ENCODE results near the gene L3MBTL3.

DNA sequence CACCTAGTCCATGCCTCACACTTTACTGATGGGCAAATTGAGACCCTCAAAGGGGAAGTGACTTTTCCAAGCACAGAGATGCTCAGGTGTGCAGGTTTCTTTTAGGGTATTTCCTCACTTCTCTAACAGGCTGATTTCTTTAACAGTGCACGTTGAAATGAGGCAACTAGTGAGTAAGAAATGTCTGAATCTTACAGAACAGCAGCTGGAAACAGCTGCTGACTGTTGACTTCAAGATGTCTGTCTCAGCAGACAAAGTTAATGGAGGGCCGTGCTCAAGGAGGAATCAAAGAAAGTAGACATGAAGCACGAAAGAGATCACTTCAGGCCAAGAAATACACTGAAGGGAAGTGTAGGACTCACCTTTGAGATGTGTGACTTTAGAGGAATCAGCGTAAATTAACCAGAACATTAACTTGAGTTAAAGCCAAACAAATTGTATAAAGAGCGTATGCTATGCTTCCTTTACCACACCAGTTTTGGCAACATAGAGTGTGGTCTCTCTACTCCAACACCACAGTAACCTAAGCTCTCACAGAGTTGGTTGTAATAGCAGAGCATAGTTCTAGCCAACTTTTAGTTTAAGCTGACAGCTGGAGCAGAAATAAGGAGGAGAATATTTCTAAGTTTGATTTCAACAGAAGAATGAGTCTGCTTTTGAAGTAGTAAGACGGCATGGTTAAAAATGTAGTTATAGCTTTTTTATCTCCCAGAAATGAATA lies 143.5 kb downstream of the L3MBTL3 start:
- TF ChIP-seq, protein P1, sequence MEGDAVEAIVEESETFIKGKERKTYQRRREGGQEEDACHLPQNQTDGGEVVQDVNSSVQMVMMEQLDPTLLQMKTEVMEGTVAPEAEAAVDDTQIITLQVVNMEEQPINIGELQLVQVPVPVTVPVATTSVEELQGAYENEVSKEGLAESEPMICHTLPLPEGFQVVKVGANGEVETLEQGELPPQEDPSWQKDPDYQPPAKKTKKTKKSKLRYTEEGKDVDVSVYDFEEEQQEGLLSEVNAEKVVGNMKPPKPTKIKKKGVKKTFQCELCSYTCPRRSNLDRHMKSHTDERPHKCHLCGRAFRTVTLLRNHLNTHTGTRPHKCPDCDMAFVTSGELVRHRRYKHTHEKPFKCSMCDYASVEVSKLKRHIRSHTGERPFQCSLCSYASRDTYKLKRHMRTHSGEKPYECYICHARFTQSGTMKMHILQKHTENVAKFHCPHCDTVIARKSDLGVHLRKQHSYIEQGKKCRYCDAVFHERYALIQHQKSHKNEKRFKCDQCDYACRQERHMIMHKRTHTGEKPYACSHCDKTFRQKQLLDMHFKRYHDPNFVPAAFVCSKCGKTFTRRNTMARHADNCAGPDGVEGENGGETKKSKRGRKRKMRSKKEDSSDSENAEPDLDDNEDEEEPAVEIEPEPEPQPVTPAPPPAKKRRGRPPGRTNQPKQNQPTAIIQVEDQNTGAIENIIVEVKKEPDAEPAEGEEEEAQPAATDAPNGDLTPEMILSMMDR (conservative IDR thresholded peaks at IDR 0.05) = no peak
- TF ChIP-seq ZFX (IDR thresholded peaks at IDR 0.05) = no peak
